Brain microvascular endothelial cell (primary cell): ENCODE data around the gene ZNF717.
"Not testable (repeated sequence)": the region's sequence is repeated elsewhere in the genome, so short reads cannot be mapped to it uniquely, and the experiment has no call there.

Source experiments
- DNase-seq: peaks from one replicate; pipeline ENCODE4 v3.0.0-alpha.2; 2020
- H3K27ac ChIP-seq: fragments of 250-450 bp; sonication (Bioruptor Pico); 2 replicates; pipeline ENCODE4 v1.5.1; 2020; ENCODE audit warnings: mild to moderate bottlenecking, moderate library complexity
- H3K27me3 ChIP-seq: fragments of 250-450 bp; sonication (Bioruptor Pico); replicated peaks from 2 replicates; pipeline ENCODE4 v1.5.1; 2020; ENCODE audit warnings: mild to moderate bottlenecking
- H3K36me3 ChIP-seq: fragments of 250-450 bp; sonication (Bioruptor Pico); replicated peaks from 2 replicates; pipeline ENCODE4 v1.5.1; 2020; ENCODE audit warnings: mild to moderate bottlenecking
- H3K4me3 ChIP-seq: 2 replicates; pipeline ENCODE4 v1.5.1; 2011; ENCODE audit warnings: low read depth, mild to moderate bottlenecking, control low read depth, low read length, moderate library complexity
- in situ Hi-C: cut with HindIII; loops from 2 replicates; pipeline ENCODE4 v1.10.0; 2017; ENCODE audit warnings: low sequenced_read_pairs, low pct_ligation_motif_present
- TF ChIP-seq, protein P1 (sequence below): IDR thresholded peaks from 2 replicates; pipeline ENCODE4 v1.5.1; 2011; ENCODE audit warnings: low read depth, mild to moderate bottlenecking, moderate library complexity, low read length, control low read depth, inconsistent platforms; ENCODE audit errors: missing control alignments

The ZNF717 gene

GRCh38 chr3:75781079-75781745, 4.1 kb downstream of the ZNF717 start:
- Histone ChIP-seq H3K4me3 (no peak overlapping the region), H3K36me3 (peaks cover 5% of the 10 kb centered on the region), H3K27ac (no peak overlapping the region), H3K27me3 (no peaks in the 10 kb centered on the region)
- in situ Hi-C loops = no loop called here
- TF ChIP-seq, protein P1, sequence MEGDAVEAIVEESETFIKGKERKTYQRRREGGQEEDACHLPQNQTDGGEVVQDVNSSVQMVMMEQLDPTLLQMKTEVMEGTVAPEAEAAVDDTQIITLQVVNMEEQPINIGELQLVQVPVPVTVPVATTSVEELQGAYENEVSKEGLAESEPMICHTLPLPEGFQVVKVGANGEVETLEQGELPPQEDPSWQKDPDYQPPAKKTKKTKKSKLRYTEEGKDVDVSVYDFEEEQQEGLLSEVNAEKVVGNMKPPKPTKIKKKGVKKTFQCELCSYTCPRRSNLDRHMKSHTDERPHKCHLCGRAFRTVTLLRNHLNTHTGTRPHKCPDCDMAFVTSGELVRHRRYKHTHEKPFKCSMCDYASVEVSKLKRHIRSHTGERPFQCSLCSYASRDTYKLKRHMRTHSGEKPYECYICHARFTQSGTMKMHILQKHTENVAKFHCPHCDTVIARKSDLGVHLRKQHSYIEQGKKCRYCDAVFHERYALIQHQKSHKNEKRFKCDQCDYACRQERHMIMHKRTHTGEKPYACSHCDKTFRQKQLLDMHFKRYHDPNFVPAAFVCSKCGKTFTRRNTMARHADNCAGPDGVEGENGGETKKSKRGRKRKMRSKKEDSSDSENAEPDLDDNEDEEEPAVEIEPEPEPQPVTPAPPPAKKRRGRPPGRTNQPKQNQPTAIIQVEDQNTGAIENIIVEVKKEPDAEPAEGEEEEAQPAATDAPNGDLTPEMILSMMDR = no peak
- no peak for DNase-seq

DNA sequence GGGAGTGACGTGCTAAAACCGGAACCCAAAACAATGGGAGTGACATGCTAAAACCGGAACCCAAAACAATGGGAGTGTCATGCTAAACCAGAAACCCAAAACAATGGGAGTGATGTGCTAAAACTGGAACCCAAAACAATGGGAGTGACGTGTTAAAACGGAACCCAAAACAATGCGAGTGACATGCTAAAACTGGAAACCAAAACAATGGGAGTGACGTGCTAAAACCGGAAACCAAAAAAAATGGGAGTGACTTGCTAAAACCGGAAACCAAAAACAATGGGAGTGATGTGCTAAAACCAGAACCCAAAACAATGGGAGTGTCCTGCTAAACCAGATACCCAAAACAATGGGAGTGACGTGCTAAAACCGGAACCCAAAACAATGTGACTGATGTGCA, 7.6 kb downstream of the ZNF717 start:
- DNase-seq, in situ Hi-C loops, H3K27ac ChIP-seq, H3K27me3 ChIP-seq, H3K4me3 ChIP-seq, H3K36me3 ChIP-seq: not testable (repeated sequence)

DNA sequence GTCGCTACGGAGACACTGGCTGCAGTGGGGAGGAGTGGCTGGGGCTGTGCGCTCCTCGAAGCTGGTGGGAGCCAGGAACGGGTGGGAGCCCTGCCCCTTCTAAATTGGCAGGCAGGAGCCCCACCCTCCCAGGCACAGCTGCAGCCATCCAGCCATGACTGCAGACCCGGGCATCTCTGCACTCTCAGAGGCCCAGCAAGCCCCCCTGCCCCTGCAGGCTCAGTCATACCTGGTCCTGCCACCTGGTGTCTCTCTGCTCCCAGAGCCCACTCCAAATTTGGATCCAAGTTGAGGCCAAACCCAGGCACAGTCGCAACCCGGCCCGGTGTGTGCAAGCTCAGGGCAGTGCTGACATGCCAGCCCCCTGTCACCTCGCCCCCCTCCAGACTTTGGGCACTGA, 13.7 kb downstream of the ZNF717 start:
- H3K4me3 ChIP-seq, H3K27ac ChIP-seq, H3K27me3 ChIP-seq, in situ Hi-C loops, DNase-seq, H3K36me3 ChIP-seq: not testable (repeated sequence)

DNA sequence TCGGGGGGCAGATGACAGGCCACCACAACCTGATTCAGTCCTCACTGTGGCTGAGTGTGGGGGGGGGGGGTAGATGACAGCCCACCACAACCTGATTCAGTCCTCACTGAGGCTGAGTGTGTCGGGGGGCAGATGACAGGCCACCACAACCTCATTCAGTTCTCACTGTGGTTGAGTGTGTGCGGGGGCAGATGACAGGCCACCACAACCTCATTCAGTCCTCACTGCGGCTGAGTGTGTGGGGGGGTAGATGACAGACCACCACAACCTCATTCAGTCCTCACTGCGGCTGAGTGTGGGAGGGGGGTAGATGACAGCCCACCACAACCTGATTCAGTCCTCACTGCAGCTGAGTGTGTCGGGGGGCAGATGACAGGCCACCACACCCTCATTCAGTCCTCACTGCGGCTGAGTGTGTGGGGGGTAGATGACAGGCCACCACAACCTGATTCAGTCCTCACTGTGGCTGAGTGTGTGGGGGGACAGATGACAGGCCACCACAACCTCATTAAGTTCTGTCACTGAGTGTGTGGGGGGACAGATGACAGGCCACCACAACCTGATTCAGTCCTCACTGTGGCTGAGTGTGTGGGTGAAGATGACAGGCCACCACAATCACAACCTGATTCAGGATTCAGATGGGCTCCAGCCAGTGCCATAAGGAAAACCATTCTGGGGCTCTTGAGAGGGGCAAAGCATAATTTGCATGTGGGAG, 16.9 kb downstream of the ZNF717 start:
- Histone ChIP-seq H3K36me3 (no peaks in the 10 kb centered on the region), H3K4me3 (no peak overlapping the region), H3K27ac (no peak overlapping the region), H3K27me3 (no peaks in the 10 kb centered on the region)
- TF ChIP-seq, protein P1 = no peak
- no peak for DNase-seq
- in situ Hi-C loops = no loop called here

DNA sequence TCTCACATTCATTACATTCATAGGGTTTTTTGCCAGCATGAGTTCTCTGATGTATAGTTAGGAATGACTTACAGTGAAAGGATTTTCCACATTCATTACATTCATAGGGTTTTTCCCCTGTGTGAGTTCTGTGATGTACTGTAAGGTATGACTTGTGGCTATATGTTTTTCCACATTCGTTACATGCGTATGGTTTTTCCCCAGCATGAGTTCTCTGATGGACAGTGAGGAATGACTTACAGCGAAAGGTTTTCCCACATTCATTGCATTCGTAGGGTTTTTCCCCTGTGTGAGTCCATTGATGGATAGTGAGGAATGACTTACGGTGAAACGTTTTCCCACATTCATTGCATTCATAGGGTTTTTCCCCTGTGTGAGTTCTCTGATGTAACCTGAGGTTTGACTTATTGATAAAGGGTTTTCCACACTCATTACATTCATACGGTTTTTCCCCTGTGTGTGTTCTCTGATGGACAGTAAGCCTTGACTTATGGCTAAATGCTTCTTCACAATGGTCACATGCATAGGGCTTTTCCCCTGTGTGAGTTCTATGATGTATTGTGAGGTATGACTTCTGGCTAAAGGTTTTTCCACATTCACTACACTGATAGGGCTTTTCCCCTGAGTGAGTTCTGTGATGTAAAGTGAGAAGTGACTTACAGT, 47.4 kb downstream of the ZNF717 start:
- no peak for DNase-seq
- in situ Hi-C loops = no loop called here
- no peak overlapping the region for H3K27ac ChIP-seq
- no peaks in the 10 kb centered on the region for H3K36me3 ChIP-seq
- H3K4me3 ChIP-seq = no peak overlapping the region
- no peaks in the 10 kb centered on the region for H3K27me3 ChIP-seq
- TF ChIP-seq, protein P1 = no peak

- no peak for DNase-seq
- TF ChIP-seq, protein P1 = no peak
- Histone ChIP-seq H3K27ac (no peak overlapping the region), H3K4me3 (no peak overlapping the region), H3K36me3 (no peaks in the 10 kb centered on the region), H3K27me3 (no peaks in the 10 kb centered on the region)
- in situ Hi-C loops = no loop called here
Observed at GRCh38 chr3:75727985-75728384, 57.4 kb downstream of the ZNF717 start.
